ENCODE results near the gene CLDN9.

CLDN9 gene

GRCh38 chr16:2999929-3000328, 12.8 kb upstream of the CLDN9 start:
- no peak for DNase-seq

DNA sequence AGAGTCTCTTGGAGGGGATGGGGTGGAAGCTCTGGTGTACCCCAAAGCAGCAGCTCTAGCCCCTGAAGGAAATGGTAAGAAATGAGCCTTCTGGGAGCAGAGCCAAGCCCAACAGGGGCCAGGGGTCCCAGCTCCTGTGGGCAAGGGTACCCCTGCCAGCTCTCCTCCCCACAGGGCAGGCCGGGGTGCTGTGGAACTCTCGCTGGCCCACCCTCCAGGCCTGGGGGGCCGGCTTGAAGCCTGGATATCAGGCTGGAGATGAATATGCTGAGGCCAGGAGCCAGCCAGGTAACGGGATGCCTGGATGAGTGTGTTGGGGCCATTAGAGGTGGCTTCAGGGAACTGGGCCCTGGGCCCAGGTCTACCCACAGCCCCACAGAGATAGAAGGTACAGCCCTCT, 12.2 kb upstream of the CLDN9 start:
- DNase-seq, result no peak

- DNase-seq, result no peak
Measured at GRCh38 chr16:3001316-3001715, 11.4 kb upstream of the CLDN9 start.

- peak; percentile 96 for DNase-seq
Measured at GRCh38 chr16:3003582-3004270, 9.0 kb upstream of the CLDN9 start.

- DNase-seq, result no peak
Measured at GRCh38 chr16:3004319-3004718, 8.4 kb upstream of the CLDN9 start.

DNA sequence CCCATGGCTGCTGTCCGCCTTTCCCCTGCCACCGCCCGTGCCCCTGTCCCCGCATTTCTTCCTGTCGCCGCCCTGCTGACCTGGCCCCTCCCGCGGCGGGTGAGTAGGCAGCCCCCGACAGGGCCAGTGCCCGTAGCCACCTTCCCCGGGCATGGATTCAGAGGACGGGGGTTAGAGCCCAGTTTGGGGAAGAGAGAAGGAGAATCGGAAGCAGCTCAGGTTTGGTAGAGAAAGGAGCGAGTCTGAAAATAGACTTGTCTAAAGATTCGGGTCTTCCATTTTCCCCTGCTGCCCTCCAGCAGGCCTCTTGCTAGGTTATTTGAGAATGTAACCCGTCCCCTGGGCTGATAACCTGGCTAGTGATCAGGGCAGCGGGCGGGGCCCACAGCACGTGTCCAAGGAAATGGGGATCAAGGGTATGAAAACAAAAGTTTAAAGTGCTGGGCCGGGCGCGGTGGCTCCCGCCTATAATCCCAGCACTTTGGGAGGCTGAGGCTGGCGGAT, 7.9 kb upstream of the CLDN9 start:
- DNase-seq, result no peak

DNA sequence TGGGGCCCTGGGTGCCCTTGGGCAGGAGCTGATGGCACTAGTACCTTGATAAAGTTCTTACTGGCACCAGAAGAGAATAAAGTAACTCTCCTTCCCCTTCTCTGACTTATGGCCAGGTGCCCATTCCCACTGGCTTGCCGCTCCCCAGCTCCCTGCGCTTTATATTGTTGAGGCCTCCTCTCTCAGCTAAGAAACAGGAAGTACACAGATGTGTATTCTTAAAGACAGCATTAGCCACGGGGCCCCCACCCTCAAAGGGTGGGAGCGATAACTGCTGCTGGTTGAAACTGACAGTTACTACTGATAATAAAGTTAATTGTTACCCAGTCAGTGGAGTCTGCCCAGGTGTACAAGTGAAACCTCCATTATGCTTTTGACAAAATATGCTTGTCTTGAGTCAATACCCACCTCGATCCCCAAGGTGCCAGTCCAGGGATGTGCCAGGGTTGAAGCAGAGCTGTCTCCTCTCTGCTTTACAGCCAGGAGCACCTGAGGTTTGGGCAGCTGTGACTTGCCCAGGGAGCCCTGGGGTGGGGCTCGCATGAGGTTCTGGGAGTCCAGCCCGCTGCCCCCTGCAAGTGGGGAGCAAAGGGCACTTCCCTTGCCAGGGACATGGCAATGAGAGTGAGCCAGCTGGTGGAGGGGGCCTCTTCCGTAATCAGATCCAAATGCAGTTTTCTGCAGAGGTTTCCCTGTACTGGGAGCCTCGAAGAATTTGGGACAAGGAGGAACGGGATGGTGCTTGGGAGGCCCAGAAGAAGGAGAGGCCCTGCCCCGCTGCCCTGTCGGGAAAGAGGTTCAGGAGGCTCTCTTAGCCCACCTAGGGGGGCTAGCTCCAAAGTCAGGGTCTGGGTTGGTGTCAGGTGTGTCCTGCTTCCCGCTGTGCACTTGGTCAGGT, 5.4 kb upstream of the CLDN9 start:
- no peak for DNase-seq

- no peak for DNase-seq
Measured at GRCh38 chr16:3007957-3008689, 4.6 kb upstream of the CLDN9 start.

- DNase-seq, result no peak
Measured at GRCh38 chr16:3008690-3009037, 4.1 kb upstream of the CLDN9 start.

GRCh38 chr16:3009568-3010390, 2.9 kb upstream of the CLDN9 start:
- no peak for DNase-seq

DNA sequence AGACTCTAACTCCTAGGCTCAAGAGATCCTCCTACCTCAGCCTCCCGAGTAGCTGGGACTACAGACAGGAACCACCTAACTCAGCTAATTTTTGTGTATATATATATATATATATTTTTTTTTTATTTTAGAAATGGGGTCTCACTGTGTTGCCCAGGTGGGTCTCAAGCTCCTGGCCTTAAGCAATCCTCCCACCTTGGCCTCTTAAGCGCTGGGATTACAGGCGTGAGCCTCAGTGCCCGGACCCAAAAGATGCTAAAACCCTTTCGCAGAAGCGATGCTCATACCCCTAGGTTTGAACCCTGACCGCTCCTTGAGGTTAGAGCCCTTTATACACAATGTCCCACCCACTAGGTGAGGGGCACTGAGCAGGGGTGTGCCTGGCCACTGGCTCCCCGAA, 2.2 kb upstream of the CLDN9 start:
- no peak for DNase-seq

DNA sequence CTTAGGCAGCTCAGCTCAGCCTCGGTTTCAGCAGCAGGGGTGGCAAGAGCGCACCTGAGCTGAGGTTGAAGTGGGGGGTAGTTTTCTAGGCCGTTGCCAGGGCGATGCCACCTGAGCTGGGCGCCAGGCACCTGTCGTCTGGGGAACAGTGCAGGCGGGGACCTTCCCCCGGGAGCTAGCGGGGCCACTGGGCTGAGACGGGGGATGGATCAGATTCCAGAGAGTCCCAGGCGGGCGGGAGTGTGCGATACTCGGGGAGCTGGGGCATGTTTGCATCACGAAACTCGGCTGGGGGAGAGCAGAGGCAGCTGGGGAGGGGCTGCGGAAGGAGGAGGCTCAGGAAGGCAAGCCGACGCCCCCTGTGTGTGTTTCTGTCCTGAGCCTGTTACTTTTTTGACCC, 477 bp upstream of the CLDN9 start:
- peak; percentile 93 for DNase-seq

- DNase-seq, result no peak
Measured at GRCh38 chr16:3013491-3013951, 798 bp downstream of the CLDN9 start.

DNA sequence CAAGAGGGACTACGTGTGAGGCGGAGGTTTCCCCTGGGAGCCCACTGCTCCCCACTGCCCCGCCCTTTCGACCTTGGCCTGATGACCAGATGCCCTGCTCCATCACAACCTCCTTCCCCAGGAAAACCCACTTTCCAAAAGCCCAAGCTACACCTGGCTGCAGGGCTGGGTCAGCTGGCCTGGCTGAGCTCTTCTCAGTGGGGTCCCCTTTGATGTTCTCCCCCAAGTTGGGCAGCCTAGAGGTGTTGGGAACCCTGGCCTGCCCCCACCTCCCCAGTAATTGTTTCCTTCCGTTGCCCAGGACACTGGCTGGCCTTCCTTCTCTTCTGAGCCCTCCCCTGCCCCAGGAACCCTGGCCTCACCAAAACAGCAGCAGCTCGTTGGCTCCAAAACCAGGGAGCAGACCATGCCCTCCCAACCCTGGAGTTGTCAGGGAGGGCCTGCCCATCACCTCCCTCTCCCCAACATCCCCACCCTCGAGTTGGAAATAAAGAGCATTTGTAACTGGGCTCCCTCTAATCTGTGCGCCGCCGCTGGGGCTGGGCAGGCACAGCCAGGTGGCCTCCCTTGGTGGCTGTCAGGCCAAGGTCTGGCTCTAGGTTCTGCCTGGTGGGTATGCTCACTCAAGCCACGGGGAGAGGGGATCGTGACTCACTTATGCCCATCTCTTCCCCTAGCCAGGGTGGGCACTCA, 1.4 kb downstream of the CLDN9 start:
- no peak for DNase-seq

- DNase-seq, result no peak
Measured at GRCh38 chr16:3014971-3015370, 2.2 kb downstream of the CLDN9 start.

GRCh38 chr16:3015865-3016521, 3.3 kb downstream of the CLDN9 start:
- no peak for DNase-seq

GRCh38 chr16:3017344-3017743, 4.6 kb downstream of the CLDN9 start:
- DNase-seq, result no peak

- no peak for DNase-seq
Measured at GRCh38 chr16:3017794-3018506, 5.2 kb downstream of the CLDN9 start, which contains the start of gene CLDN6. Gene CLDN6 (minus strand): TSS chr16:3018183. CDS start chr16:3016021, 2,162 bp downstream.

DNA sequence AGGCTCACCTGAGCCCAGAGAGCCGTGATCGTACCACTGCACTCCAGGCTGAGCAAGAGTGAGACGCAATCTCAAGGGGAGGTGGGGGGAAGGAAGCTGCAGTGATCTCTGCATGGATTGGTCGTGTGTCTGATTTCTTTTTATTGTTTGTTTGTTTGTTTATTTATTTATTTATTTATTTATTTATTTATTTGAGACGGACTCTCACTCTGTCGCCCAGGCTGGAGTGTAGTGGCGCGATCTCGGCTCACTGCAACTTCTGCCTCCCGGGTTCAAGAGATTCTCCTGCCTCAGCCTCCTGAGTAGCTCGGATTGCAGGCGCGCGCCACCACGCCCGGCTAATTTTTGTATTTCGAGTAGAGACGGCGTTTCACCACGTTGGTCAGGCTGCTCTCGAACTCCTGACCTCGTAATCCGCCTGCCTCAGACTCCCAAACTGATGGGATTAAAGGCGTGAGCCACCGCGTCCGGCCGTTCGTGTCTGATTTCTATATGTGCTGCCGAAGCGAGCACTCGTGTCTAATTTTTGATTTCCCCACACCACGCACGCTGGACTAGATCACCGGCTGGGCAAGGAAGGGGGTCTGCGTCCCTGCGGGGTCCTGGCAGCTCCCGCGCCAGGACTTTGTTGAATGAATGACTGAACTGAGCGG, 7.0 kb downstream of the CLDN9 start:
- no peak for DNase-seq

DNA sequence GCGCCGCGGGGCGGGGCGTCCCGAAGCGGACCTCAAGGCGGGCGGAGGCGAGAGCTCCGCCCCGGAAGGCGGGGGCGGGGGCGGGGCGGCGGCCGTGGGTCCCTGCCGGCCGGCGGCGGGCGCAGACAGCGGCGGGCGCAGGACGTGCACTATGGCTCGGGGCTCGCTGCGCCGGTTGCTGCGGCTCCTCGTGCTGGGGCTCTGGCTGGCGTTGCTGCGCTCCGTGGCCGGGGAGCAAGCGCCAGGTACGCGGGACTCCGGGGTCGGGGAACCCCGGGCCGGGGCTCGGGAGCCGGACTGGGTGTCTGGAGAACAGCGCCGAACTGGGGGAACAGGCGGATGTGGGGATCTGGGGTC, 7.5 kb downstream of the CLDN9 start, which contains the start of gene TNFRSF12A:
TNFRSF12A (plus strand) TSS at position 122 of the 357 bp plus-strand sequence; CDS start at position 152, 30 bp downstream.
- peak; percentile 43 for DNase-seq

Measured in NCI-H2107 (cell line).